NT2/D1 (cell line): ENCODE measurements around the gene TACR2.

Experiments
- YY1 ChIP-seq: IDR thresholded peaks from 2 replicates; pipeline ENCODE4 v1.6.1; 2011; ENCODE audit not compliant: insufficient read length, insufficient read depth
- ZNF274 ChIP-seq: IDR thresholded peaks from 2 replicates; pipeline ENCODE4 v1.6.1; 2011; ENCODE audit warnings: mild to moderate bottlenecking, low read depth, low read length

DNA sequence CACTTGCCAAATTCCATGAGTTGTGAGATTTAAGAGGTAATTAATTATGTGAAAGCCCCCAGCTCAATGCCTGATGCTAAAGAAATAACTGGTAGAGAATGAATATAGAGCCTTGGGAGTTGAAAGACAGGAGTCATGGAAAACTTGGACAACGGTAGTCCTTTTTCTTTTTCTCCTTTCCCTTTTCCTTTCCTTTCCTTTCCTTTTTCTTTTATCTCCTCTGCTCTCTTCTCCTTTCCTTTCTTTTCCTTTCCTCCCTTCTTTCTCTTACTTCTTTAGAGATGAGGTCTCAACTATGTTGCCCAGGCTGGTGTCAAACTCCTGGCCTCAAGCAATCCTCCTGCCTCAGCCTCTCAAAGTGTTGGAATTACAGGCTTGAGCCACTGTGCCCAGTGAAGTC, 26.6 kb upstream of the TACR2 start:
- TF ChIP-seq YY1: no peak
- no peak for TF ChIP-seq ZNF274
